Esophagus squamous epithelium (tissue), 5 donors: ENCODE results near the gene ZMIZ1. TPM values are rescaled to one million over a fixed set of nuclear protein-coding genes. Genes with fewer than 3 reads are reported as not detected.

Experiments used
- DNase-seq: peaks from one replicate; lab custom pipeline; 2025; lab: John Stamatoyannopoulos, UW
- H3K27ac ChIP-seq, 4 donors: fragments of 200-600 bp; sonication (generic); one replicate each; pipeline ENCODE4 v1.5.1; 2016 to 2019; ENCODE audit warnings: mild to moderate bottlenecking in 1 of 4
- H3K27me3 ChIP-seq, 4 donors: fragments of 200-600 bp; sonication (generic); 1 replicate in 3 of 4; 2 replicates in 1 of 4; pipeline versions ENCODE4 v1.5.1 to v1.6.0; 2017 to 2021; ENCODE audit warnings: antibody characterized with exemption in 1 of 4
- H3K36me3 ChIP-seq, 3 donors: fragments of 200-600 bp; sonication (generic); one replicate each; pipeline ENCODE4 v1.5.1; 2016 to 2019
- H3K4me1 ChIP-seq, 3 donors: fragments of 200-600 bp; sonication (generic); one replicate each; pipeline ENCODE4 v1.5.1; 2017 to 2019
- H3K4me3 ChIP-seq, 4 donors: fragments of 200-600 bp; sonication (generic); 1 replicate in 3 of 4; 2 replicates in 1 of 4; pipeline ENCODE4 v1.5.1; 2016 to 2019; ENCODE audit warnings: mild to moderate bottlenecking in 2 of 4, moderate library complexity in 1 of 4
- H3K9me3 ChIP-seq, 3 donors: fragments of 200-600 bp; sonication (generic); one replicate each; pipeline ENCODE4 v1.5.1; 2016 to 2019
- POLR2A ChIP-seq, 4 donors: fragments of 450-650 bp; IDR thresholded peaks; one replicate each; pipeline ENCODE4 v1.6.1; 2017; ENCODE audit warnings: antibody characterized with exemption in 4 of 4, mild to moderate bottlenecking in 4 of 4, moderate library complexity in 3 of 4
- WGBS, 2 donors: methylation state at CpG; one replicate each; pipeline ENCODE4 v1.1.5; 2018; 5-methylcytosine and 5-hydroxymethylcytosine counted together
- intact Hi-C: fragments of 100-400 bp; cut with DNase I; formaldehyde crosslinking; loops from one replicate; pipeline ENCODE4 v1.15.0; 2022
- total RNA-seq, 4 donors: library from RNA; depleted of rRNA; stranded (reverse); fragments of >200 nt; gene quantifications; one replicate each; pipeline ENCODE4 v1.1.0, GENCODE V29; 2016
- TF ChIP-seq, protein P1 (sequence below), 6 experiments: fragments of 450-650 bp in 4 of 6; fragments of 200-600 bp in 2 of 6; sonication (generic) in 2 of 6; IDR thresholded peaks; one replicate each; pipeline ENCODE4 v1.5.1; 2016 to 2019; ENCODE audit warnings: antibody characterized with exemption in 6 of 6, mild to moderate bottlenecking in 4 of 6, moderate library complexity in 4 of 6
- donor health status: DM: yes; HTN: yes; CAD: no.

Gene ZMIZ1
- total RNA-seq, 4 donors from 2014 or later: 28.2 to 79.5 (median 40.4) TPM

DNA sequence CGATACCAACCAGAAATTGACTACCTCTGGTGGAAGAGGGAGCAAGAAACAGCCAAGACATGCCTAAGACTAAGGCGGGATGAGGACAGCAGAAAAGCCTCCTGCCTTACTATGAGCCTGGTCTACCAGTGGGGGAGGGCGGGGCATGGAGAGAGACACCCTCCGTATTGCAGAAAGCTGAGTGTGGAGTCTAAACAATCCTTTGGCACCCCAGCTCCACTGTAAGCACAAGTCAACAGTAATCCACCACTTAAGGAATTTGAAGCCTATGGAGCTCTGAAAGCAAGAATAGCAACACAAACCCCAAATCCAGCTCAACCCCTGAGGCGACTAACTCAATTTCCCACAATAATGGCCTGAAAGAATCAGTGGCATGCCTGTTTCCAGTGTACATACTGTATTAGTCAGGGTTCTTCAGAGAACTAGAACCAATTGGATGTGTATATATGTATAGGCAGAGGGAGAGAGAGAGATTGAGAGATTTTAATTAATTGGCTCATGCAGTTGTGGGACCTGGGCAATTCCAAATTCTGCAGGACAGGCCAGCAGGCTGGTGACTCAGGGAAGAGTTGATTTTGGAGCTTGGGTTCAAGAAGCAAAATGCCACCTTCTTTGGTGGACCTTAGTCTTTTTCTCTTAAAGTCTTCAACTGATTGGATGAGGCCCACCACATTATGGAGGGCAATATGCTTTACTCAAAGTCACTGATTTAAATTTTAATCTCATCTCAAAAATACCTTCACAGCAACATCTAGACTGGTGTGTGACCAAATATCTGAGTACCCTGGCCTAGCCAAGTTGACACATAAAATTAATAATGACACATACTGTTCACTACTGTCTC lies 292.0 kb downstream of the ZMIZ1 start:
- 86% methylated on average over 3 to 5 of the region's 5 CpGs for WGBS, 2 donors
- H3K4me1 ChIP-seq: peaks cover 0 to 8% (median 0%) of the 10 kb centered on the region in 3 donors
- TF ChIP-seq, protein P1, sequence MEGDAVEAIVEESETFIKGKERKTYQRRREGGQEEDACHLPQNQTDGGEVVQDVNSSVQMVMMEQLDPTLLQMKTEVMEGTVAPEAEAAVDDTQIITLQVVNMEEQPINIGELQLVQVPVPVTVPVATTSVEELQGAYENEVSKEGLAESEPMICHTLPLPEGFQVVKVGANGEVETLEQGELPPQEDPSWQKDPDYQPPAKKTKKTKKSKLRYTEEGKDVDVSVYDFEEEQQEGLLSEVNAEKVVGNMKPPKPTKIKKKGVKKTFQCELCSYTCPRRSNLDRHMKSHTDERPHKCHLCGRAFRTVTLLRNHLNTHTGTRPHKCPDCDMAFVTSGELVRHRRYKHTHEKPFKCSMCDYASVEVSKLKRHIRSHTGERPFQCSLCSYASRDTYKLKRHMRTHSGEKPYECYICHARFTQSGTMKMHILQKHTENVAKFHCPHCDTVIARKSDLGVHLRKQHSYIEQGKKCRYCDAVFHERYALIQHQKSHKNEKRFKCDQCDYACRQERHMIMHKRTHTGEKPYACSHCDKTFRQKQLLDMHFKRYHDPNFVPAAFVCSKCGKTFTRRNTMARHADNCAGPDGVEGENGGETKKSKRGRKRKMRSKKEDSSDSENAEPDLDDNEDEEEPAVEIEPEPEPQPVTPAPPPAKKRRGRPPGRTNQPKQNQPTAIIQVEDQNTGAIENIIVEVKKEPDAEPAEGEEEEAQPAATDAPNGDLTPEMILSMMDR (IDR thresholded peaks at IDR 0.05): no peak
- no peaks in the 10 kb centered on the region for H3K9me3 ChIP-seq
- peaks cover 0 to 19% (median 0%) of the 10 kb centered on the region in 3 donors for H3K36me3 ChIP-seq
- intact Hi-C loops: no loop called here
- DNase-seq: no peak
- H3K27me3 ChIP-seq: no peaks in the 10 kb centered on the region
- H3K27ac ChIP-seq: no peak overlapping the region
- no peak overlapping the region for H3K4me3 ChIP-seq

DNA sequence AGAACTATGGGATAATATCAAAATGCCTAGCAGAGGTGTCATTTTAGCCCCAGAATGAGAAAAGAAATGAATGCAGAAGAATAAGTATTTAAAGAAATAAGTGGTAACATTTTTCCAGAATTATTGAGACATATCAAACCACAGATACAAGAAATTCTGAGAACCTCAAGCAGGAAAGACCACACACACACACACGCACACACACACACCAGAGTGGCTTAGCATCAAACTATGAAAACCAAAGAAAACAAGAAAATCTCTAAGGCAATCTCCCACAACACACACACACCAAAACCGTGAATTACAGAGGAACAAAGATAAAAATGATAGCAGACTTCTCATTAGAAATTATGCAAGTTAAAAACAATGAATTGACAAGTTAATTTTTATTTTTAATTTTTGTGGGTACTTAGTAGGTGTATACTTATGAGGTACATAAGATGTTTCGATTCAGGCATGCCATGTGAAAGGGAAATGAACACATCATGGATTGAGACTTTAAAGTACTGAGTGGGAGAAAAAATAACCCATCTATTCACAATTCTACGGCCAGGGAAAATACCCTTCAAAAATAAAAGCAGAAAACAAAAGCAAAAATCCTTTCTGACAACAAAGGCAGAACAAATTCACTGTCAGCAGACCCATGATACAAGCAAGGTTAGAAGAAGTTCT lies 293.1 kb downstream of the ZMIZ1 start:
- H3K9me3 ChIP-seq: no peaks in the 10 kb centered on the region
- H3K27ac ChIP-seq: no peak overlapping the region
- WGBS, 2 donors: 69 to 75% methylated on average over 4 of the region's 4 CpGs
- H3K36me3 ChIP-seq: peaks cover 0 to 10% (median 0%) of the 10 kb centered on the region in 3 donors
- no peak overlapping the region for H3K4me3 ChIP-seq
- DNase-seq: no peak
- TF ChIP-seq, protein P1 (IDR thresholded peaks at IDR 0.05): no peak
- TF ChIP-seq POLR2A (IDR thresholded peaks at IDR 0.05): no peak
- peaks cover 0 to 8% (median 0%) of the 10 kb centered on the region in 3 donors for H3K4me1 ChIP-seq
- H3K27me3 ChIP-seq: no peaks in the 10 kb centered on the region
- intact Hi-C loops: no loop called here
